BLaER1 treated with 17β-estradiol and CSF1 and Interleukin-3, amounts not matched to agents 10 nM and 100 nM (cell line): ENCODE results near the gene SORCS2.

Source experiments
- H3K27ac ChIP-seq, 11 experiments: shearing (Covaris generic); formaldehyde crosslinking; 2 replicates each; pipeline ENCODE4 v1.8.1; 2022
- H3K27me3 ChIP-seq, 11 experiments: shearing (Covaris generic); formaldehyde crosslinking; 2 replicates each; pipeline ENCODE4 v1.8.1; 2022
- H3K36me3 ChIP-seq, 11 experiments: shearing (Covaris generic); formaldehyde crosslinking; 2 replicates each; pipeline ENCODE4 v1.8.1; 2022
- H3K4me1 ChIP-seq, 10 experiments: shearing (Covaris generic); formaldehyde crosslinking; 2 replicates each; pipeline ENCODE4 v1.8.1; 2022
- H3K4me2 ChIP-seq, 11 experiments: shearing (Covaris generic); formaldehyde crosslinking; 2 replicates each; pipeline ENCODE4 v1.8.1; 2022
- H3K4me3 ChIP-seq, 10 experiments: shearing (Covaris generic); formaldehyde crosslinking; 2 replicates each; pipeline ENCODE4 v1.8.1; 2022
- H3K9ac ChIP-seq, 11 experiments: shearing (Covaris generic); formaldehyde crosslinking; 2 replicates each; pipeline ENCODE4 v1.8.1; 2022
- H3K9me3 ChIP-seq, 11 experiments: shearing (Covaris generic); formaldehyde crosslinking; replicated peaks in 1 of 11; 2 replicates each; pipeline ENCODE4 v1.8.1; 2022
- H4K20me1 ChIP-seq, 11 experiments: shearing (Covaris generic); formaldehyde crosslinking; 2 replicates each; pipeline ENCODE4 v1.8.1; 2022
- Cebpa-rat ChIP-seq, 11 experiments: shearing (Covaris generic); IDR thresholded peaks; 2 replicates each; pipeline ENCODE4 v1.8.1; 2022

The SORCS2 gene

DNA sequence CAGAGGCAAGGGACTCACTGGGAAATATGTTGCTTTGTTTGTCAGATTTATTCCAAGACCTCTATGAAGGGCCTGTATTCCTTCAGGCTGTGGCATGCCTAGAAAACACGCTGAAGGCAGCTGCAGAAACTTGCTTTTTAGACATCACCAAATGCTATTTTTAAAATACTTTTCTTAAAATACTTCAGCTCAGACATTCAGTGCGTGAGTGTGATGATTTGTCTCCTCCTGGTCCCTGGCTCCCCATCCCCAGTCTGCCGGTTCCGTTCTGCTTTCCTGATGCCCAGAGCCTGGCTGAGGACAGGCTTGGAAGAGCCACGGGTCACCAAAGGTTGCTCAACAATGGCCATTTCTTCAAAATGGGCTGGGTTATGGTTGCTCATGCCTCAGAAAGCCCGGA, 187.4 kb downstream of the SORCS2 start:
- Histone ChIP-seq H3K4me3 (peak overlapping the region in 5 of 10 experiments; percentile 11 to 49 (median 42); a peak in 7 of 20 replicates), H3K4me1 (peaks cover 51 to 100% (median 99%) of the 10 kb centered on the region in 10 experiments), H3K27ac (peak overlapping the region in 9 of 11 experiments; percentile 10 to 81 (median 59); a peak in 18 of 22 replicates), H3K36me3 (peaks cover 0 to 6% (median 0%) of the 10 kb centered on the region in 11 experiments; a peak in 1 of 22 replicates), H4K20me1 (no peaks in the 10 kb centered on the region), H3K9ac (peak overlapping the region in 9 of 11 experiments; percentile 22 to 74 (median 36); a peak in 15 of 22 replicates), H3K27me3 (peaks cover 0 to 15% (median 0%) of the 10 kb centered on the region in 11 experiments; a peak in 3 of 22 replicates), H3K9me3 (peaks cover 8 to 19% (median 14%) of the 10 kb centered on the region in 11 experiments), H3K4me2 (peak overlapping the region; percentile 66 to 94 (median 86))
- TF ChIP-seq Cebpa-rat (IDR thresholded peaks at IDR 0.05) = no peak

DNA sequence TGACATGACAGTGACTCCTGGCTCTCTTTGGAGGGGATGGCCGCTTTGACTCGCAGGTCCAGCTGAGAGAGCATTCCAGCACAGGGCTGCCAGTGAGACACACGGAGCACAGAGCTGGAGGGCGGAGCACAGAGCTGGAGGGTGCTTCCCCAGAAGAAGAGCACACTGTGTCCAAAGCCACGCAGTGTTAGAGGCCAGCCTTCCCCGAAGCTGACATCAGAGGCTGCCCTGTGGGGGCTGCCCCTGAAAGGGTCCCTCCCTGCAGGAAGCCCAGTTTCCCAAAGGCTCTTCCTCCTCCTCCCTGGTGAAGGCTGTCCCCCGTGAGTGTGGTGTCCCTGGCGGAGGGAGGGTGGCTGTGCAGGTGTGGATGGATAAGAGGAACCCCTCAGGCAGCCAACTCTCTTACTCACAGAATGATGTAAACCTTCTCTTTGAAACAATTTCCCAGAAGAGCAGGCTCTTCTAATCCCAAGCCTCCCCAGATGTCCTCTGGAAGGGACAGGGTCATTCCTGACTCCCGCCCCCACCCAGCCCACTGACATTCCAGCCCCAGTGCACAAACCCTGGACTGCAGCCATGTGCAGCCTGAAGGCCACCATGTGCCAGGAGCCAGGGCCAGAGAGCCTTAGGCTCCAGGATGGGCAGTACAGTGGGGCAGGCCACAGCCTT, 189.0 kb downstream of the SORCS2 start:
- peak overlapping the region in 1 of 10 experiments; percentile 3; a peak in 1 of 20 replicates for H3K4me3 ChIP-seq
- peak overlapping the region in 5 of 11 experiments; percentile 36 to 74 (median 42); a peak in 6 of 22 replicates for H3K9ac ChIP-seq
- H3K4me1 ChIP-seq = peaks cover 51 to 96% (median 95%) of the 10 kb centered on the region in 10 experiments
- H3K27ac ChIP-seq = peak overlapping the region in 6 of 11 experiments; percentile 21 to 81 (median 72); a peak in 11 of 22 replicates
- peaks cover 8 to 19% (median 14%) of the 10 kb centered on the region in 11 experiments for H3K9me3 ChIP-seq
- TF ChIP-seq Cebpa-rat (IDR thresholded peaks at IDR 0.05) = no peak
- peaks cover 0 to 12% (median 0%) of the 10 kb centered on the region in 11 experiments; a peak in 2 of 22 replicates for H3K27me3 ChIP-seq
- H3K4me2 ChIP-seq = peak overlapping the region; percentile 66 to 94 (median 86)
- H4K20me1 ChIP-seq = no peaks in the 10 kb centered on the region
- peaks cover 0 to 6% (median 0%) of the 10 kb centered on the region in 11 experiments; a peak in 1 of 22 replicates for H3K36me3 ChIP-seq

DNA sequence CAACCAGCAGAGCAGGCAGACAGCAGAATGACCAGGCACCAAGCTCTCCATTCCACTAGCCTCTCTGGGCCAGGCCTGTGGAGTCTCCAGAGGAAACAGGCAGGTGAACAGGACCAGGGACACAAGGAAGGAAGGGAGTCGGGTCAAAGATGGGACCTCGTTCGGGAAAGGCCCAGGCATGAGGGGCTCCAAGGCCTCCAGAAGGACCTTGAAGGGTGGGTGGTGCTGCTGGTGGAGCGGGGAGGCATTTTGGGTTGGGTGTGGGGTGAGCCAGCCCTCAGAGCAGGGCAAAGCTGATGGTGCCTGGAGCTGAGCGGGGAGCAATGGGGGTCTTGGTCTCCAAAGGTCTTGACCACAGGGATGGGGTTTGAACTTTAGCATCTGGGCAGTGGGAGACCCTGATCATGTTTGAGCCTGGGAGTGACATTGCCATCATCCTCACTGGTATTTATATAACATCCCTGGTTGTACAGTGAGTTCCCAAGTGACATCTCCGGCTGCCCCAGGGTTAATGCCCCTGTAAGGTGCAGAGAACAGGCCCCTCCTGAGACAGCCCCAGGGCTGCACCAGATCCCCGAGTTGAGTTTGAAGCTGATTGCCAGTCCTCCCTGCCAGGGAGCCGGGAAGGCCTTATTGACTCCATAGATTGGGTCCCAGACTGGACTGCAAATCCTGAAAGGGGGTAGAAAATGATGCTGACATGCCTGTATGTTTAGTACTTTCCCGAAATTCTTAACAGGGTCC, 189.7 kb downstream of the SORCS2 start:
- Histone ChIP-seq H3K27ac (peak overlapping the region in 5 of 11 experiments; percentile 42 to 81 (median 78); a peak in 8 of 22 replicates), H3K4me2 (peak overlapping the region in 10 of 11 experiments; percentile 66 to 94 (median 85); a peak in 19 of 22 replicates), H3K4me3 (peak overlapping the region in 1 of 10 experiments; percentile 3; a peak in 1 of 20 replicates), H3K36me3 (peaks cover 0 to 6% (median 0%) of the 10 kb centered on the region in 11 experiments; a peak in 1 of 22 replicates), H4K20me1 (no peaks in the 10 kb centered on the region), H3K27me3 (peaks cover 0 to 12% (median 0%) of the 10 kb centered on the region in 11 experiments; a peak in 2 of 22 replicates), H3K9me3 (peaks cover 8 to 19% (median 14%) of the 10 kb centered on the region in 11 experiments), H3K4me1 (peaks cover 45 to 89% (median 88%) of the 10 kb centered on the region in 10 experiments), H3K9ac (peak overlapping the region in 4 of 11 experiments; percentile 4 to 74 (median 40); a peak in 4 of 22 replicates)
- no peak for TF ChIP-seq Cebpa-rat (IDR thresholded peaks at IDR 0.05)

DNA sequence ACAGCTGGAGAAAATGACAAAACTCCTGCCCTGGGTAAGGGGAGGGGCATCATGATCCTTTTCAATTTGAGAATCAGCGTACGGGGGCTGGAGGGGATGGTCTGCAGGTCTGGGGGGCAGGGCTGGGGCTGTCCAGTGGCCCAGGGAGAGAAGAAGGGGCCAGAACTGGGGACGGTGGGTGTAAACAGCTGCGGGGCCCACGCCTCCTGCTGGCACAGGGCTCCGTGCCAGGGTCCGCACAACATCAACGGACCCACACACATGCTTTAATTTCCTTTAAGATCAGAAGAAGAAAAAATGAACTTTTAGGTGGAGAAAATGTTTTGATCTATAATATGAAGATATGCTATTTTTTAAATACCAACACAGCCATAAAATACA, 190.3 kb downstream of the SORCS2 start:
- Histone ChIP-seq H4K20me1 (no peaks in the 10 kb centered on the region), H3K27me3 (peaks cover 0 to 10% (median 0%) of the 10 kb centered on the region in 11 experiments; a peak in 2 of 22 replicates), H3K9ac (peak overlapping the region in 3 of 11 experiments; percentile 13 to 74 (median 38); a peak in 3 of 22 replicates), H3K9me3 (peaks cover 8 to 18% (median 14%) of the 10 kb centered on the region in 11 experiments), H3K4me2 (peak overlapping the region in 8 of 11 experiments; percentile 72 to 94 (median 88); a peak in 17 of 22 replicates), H3K27ac (peak overlapping the region in 4 of 11 experiments; percentile 9 to 81 (median 72); a peak in 5 of 22 replicates), H3K4me3 (no peak overlapping the region), H3K36me3 (peaks cover 0 to 6% (median 0%) of the 10 kb centered on the region in 11 experiments; a peak in 1 of 22 replicates), H3K4me1 (peaks cover 40 to 84% (median 82%) of the 10 kb centered on the region in 10 experiments)
- no peak for TF ChIP-seq Cebpa-rat (IDR thresholded peaks at IDR 0.05)

DNA sequence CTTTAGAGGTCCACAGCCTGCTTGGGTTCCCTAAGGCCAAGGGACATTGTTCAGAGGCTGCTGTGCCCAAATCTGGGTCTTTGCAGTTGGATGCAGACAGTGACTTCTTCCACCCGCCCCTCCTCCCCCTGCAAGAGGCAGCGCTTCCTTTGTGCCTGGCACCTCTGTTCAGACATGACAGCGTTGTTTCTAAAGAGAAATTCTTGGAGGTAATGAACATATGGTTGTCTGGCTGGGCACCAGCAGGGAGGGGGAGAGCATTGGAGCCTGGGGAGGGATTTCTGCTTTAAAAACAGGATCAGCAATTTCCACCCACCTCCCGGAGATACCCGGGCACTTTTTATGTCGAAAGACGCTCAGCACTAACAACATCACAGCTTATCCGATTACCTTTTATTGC, 190.9 kb downstream of the SORCS2 start:
- Histone ChIP-seq H3K27ac (peak overlapping the region in 2 of 11 experiments; percentile 18 to 81; a peak in 2 of 22 replicates), H3K27me3 (peaks cover 0 to 10% (median 0%) of the 10 kb centered on the region in 11 experiments; a peak in 2 of 22 replicates), H3K9me3 (peaks cover 5 to 11% (median 9%) of the 10 kb centered on the region in 11 experiments), H3K4me3 (no peak overlapping the region), H3K9ac (peak overlapping the region in 3 of 11 experiments; percentile 13 to 74 (median 38); a peak in 2 of 22 replicates), H4K20me1 (no peaks in the 10 kb centered on the region), H3K4me1 (peaks cover 36 to 83% (median 80%) of the 10 kb centered on the region in 10 experiments), H3K4me2 (peak overlapping the region in 8 of 11 experiments; percentile 72 to 94 (median 88); a peak in 15 of 22 replicates), H3K36me3 (peaks cover 0 to 6% (median 0%) of the 10 kb centered on the region in 11 experiments; a peak in 1 of 22 replicates)
- TF ChIP-seq Cebpa-rat (IDR thresholded peaks at IDR 0.05) = no peak

DNA sequence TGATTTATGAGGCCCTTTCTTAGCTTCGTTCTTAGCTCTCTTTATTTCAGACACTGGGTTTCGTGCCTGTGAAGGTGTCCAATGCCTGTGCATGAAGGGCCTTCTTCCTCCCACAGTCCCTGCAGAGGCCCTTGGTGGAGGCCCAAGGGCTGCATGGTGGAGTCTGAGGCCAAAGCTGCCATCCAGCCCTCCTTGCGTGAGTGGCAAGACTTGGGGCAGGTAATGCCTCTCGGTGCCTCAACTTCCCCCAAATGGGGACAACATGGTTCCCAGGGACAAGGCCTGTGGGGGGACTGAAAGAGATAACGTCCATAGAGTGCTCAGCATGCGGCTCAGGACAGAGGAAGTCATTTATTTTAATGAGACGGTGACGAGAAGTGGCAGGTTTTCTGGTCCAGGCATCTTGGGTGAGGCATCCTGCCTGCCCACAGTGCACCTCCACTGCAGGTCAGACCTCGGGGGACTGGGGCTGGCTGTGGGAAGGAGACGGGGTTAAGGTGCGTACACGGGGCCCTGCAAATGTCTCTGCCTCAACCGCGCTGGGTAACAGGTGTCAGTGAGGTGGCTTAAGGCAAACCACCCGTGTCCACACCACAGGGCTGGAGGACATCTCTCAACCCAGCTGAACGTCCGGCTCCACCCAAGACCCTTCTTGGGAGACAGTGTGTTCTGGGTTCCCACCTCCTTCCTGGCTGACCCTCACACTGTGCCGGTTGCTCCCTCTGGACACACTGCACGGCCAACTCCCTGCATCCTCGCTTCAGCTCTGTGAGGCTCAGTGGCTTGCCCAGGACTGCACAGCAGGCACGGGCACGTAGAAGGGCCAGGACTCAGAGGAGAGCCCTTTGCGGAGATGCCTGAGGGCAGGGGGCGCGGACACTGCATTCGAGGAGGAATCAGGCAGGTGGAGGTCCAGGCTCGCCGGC, 191.9 kb downstream of the SORCS2 start:
- Histone ChIP-seq H3K27ac (peak overlapping the region in 4 of 11 experiments; percentile 16 to 51 (median 47); a peak in 6 of 22 replicates), H3K9me3 (peaks cover 0 to 1% (median 0%) of the 10 kb centered on the region in 11 experiments; a peak in 5 of 22 replicates), H4K20me1 (no peaks in the 10 kb centered on the region), H3K4me2 (peak overlapping the region in 9 of 11 experiments; percentile 59 to 94 (median 84); a peak in 18 of 22 replicates), H3K36me3 (no peaks in the 10 kb centered on the region), H3K9ac (peak overlapping the region in 3 of 11 experiments; percentile 15 to 41 (median 39); a peak in 4 of 22 replicates), H3K4me1 (peaks cover 34 to 83% (median 81%) of the 10 kb centered on the region in 10 experiments), H3K27me3 (peaks cover 0 to 9% (median 0%) of the 10 kb centered on the region in 11 experiments; a peak in 2 of 22 replicates), H3K4me3 (no peak overlapping the region; a peak in 1 of 20 replicates)
- TF ChIP-seq Cebpa-rat (IDR thresholded peaks at IDR 0.05) = no peak
